ENCODE measurements around the gene PRMT1.
"Not testable (repeated sequence)": the region's sequence is repeated elsewhere in the genome, so short reads cannot be mapped to it uniquely, and the experiment has no call there.

Gene PRMT1

GRCh38 chr19:49632576-49632975, 44.5 kb upstream of the PRMT1 start:
- no peak overlapping the region for H3K4me2 ChIP-seq
- no peaks in the 10 kb centered on the region for H3K4me1 ChIP-seq (ENCODE audit: low read depth, poor library complexity, severe bottlenecking)
- H4K20me1 ChIP-seq (ENCODE audit: insufficient read depth), result no peaks in the 10 kb centered on the region
- no peaks in the 10 kb centered on the region for H3K27me3 ChIP-seq (ENCODE audit: insufficient read depth, low read depth)
- H3K27ac ChIP-seq, result no peak overlapping the region
- no peaks in the 10 kb centered on the region for H3K79me2 ChIP-seq (ENCODE audit: insufficient read depth, low read depth)
- no peak overlapping the region for H3K9ac ChIP-seq
- H2AFZ ChIP-seq (ENCODE audit: low read depth), result no peak overlapping the region
- TF ChIP-seq CTCF (conservative IDR thresholded peaks at IDR 0.05; ENCODE audit: low read depth, low read length), result no peak
- H3K4me3 ChIP-seq (IDR thresholded peaks at IDR 0.05; ENCODE audit: insufficient read depth, low read depth, low read length), result no peak overlapping the region
- H3K36me3 ChIP-seq (ENCODE audit: insufficient read depth), result no peaks in the 10 kb centered on the region

GRCh38 chr19:49633273-49633672, 43.8 kb upstream of the PRMT1 start:
- H3K27me3 ChIP-seq (ENCODE audit: insufficient read depth, low read depth); H3K4me2 ChIP-seq; H3K9ac ChIP-seq; H3K4me1 ChIP-seq (ENCODE audit: low read depth, poor library complexity, severe bottlenecking); H4K20me1 ChIP-seq (ENCODE audit: insufficient read depth); H3K27ac ChIP-seq; H3K4me3 ChIP-seq (IDR thresholded peaks at IDR 0.05; ENCODE audit: insufficient read depth, low read depth, low read length); H3K79me2 ChIP-seq (ENCODE audit: insufficient read depth, low read depth); H2AFZ ChIP-seq (ENCODE audit: low read depth); H3K36me3 ChIP-seq (ENCODE audit: insufficient read depth): not testable (repeated sequence)

- Histone ChIP-seq H3K27me3 (ENCODE audit: insufficient read depth, low read depth) (peaks cover 14% of the 10 kb centered on the region; the same call in 1 of the 2 replicates), H3K36me3 (ENCODE audit: insufficient read depth) (no peaks in the 10 kb centered on the region), H4K20me1 (ENCODE audit: insufficient read depth) (no peaks in the 10 kb centered on the region), H3K79me2 (ENCODE audit: insufficient read depth, low read depth) (no peaks in the 10 kb centered on the region), H3K4me3 (IDR thresholded peaks at IDR 0.05; ENCODE audit: insufficient read depth, low read depth, low read length) (no peak overlapping the region), H3K4me2 (no peak overlapping the region), H3K27ac (no peak overlapping the region), H2AFZ (ENCODE audit: low read depth) (no peak overlapping the region), H3K9ac (no peak overlapping the region), H3K4me1 (ENCODE audit: low read depth, poor library complexity, severe bottlenecking) (peaks cover 14% of the 10 kb centered on the region)
- TF ChIP-seq CTCF (conservative IDR thresholded peaks at IDR 0.05; ENCODE audit: low read depth, low read length), result no peak
Measured at GRCh38 chr19:49635530-49636232, 41.4 kb upstream of the PRMT1 start.

- Histone ChIP-seq H3K4me2 (no peak overlapping the region), H2AFZ (ENCODE audit: low read depth) (no peak overlapping the region), H3K27me3 (ENCODE audit: insufficient read depth, low read depth) (peaks cover 14% of the 10 kb centered on the region; the same call in 1 of the 2 replicates), H4K20me1 (ENCODE audit: insufficient read depth) (no peaks in the 10 kb centered on the region), H3K4me1 (ENCODE audit: low read depth, poor library complexity, severe bottlenecking) (peaks cover 21% of the 10 kb centered on the region), H3K4me3 (IDR thresholded peaks at IDR 0.05; ENCODE audit: insufficient read depth, low read depth, low read length) (no peak overlapping the region), H3K79me2 (ENCODE audit: insufficient read depth, low read depth) (no peaks in the 10 kb centered on the region), H3K9ac (no peak overlapping the region), H3K27ac (no peak overlapping the region), H3K36me3 (ENCODE audit: insufficient read depth) (no peaks in the 10 kb centered on the region)
- no peak for TF ChIP-seq CTCF (conservative IDR thresholded peaks at IDR 0.05; ENCODE audit: low read depth, low read length)
Measured at GRCh38 chr19:49636233-49636932, 40.7 kb upstream of the PRMT1 start.

All from KMS-11 (cell line).